ENCODE results near the gene ANKRD23.

ANKRD23 gene

DNA sequence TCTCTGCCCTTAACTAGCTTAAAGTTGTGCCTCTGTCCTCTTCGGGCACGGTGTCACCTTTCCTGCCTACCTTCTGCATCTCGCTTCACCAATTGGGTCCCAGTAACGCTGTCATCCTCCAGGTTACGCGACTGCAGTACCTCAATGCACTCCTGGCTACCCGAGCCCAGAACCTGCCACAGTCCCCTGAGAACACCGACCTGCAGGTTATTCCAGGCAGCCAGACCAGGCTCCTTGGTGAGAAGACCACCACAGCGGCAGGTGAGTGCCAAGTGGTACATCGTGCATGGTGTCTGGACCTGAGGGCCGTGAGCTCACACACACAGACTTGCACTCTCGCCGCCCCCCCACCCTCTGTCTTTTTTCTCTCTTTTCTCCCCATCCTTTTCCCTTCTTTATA is 14.9 kb downstream of the ANKRD23 start:
- Histone ChIP-seq H3K27ac (ENCODE audit: insufficient read depth, low read length, poor library complexity, severe bottlenecking) (no peak overlapping the region), H3K4me1 (ENCODE audit: control insufficient read depth, insufficient read depth, low read length, poor library complexity, severe bottlenecking) (no peaks in the 10 kb centered on the region), H3K4me3 (ENCODE audit: insufficient read depth, low read depth, low read length, poor library complexity, severe bottlenecking) (no peak overlapping the region), H3K36me3 (ENCODE audit: control insufficient read depth, insufficient read depth, low read length) (peaks cover 87% of the 10 kb centered on the region), H3K9me3 (ENCODE audit: control insufficient read depth, low read length) (no peaks in the 10 kb centered on the region), H3K27me3 (replicated peaks; ENCODE audit: control insufficient read depth, insufficient read depth, low read length, poor library complexity, severe bottlenecking) (no peaks in the 10 kb centered on the region)
- no peak for DNase-seq

DNA sequence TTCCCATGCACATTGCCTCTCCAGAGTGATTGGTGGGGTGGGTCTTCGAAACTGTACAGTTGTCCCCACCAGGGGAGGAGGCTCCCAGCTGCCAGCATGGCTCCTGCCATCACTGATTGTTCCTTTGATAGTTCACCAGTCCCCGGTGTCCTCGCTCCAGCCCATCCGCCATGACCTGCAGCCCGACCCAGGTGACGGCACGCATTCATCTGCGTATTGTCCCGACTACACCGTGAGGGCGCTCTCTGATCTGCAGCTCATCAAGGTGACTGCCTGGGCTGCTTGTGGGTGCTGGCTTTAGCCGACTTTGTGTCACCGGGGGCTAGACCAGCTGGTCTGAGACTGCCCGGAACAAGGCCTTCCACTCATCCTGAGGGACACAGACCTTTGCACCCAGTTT is 15.4 kb downstream of the ANKRD23 start:
- Histone ChIP-seq H3K9me3 (ENCODE audit: control insufficient read depth, low read length) (no peaks in the 10 kb centered on the region), H3K27ac (ENCODE audit: insufficient read depth, low read length, poor library complexity, severe bottlenecking) (no peak overlapping the region), H3K27me3 (replicated peaks; ENCODE audit: control insufficient read depth, insufficient read depth, low read length, poor library complexity, severe bottlenecking) (no peaks in the 10 kb centered on the region), H3K4me1 (ENCODE audit: control insufficient read depth, insufficient read depth, low read length, poor library complexity, severe bottlenecking) (no peaks in the 10 kb centered on the region), H3K36me3 (ENCODE audit: control insufficient read depth, insufficient read depth, low read length) (peaks cover 87% of the 10 kb centered on the region), H3K4me3 (ENCODE audit: insufficient read depth, low read depth, low read length, poor library complexity, severe bottlenecking) (no peak overlapping the region)
- no peak for DNase-seq

DNA sequence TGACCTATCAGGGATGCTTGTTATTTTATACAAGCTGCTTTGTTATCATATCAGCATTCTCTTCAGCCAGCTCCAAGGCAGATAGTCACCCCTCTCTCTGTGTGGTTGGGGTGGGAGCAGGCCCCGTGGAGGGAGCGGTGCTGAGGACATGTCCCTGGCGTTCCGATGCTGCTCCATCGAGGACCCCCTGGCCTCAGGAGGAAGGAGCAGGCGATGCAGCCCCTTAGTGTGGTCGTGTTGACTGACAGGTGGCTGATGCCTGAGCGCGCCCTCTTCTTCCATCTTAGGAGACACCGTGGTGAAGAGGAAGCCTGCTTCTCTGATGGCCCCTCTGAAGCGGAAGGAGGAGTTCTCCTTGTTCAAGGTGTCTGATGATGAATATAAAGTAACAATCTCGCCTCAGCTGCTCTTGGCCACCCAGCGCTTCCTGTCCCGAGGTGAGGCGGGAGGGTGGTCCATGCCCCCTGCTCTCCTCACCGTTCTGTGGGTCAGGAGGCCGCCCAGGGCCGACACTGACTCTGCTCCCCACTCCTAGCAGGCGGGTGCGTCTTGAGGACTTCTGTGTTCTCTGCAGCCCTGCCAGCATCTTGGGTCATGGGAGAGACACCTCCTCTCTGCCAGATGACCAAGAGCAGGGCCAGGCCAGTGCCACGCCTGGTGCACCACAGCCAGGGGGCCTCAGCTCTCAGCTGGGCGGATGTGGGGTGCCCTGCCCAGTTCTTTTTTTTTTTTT is 17.1 kb downstream of the ANKRD23 start:
- H3K27me3 ChIP-seq (replicated peaks; ENCODE audit: control insufficient read depth, insufficient read depth, low read length, poor library complexity, severe bottlenecking), result no peaks in the 10 kb centered on the region
- peaks cover 77% of the 10 kb centered on the region for H3K36me3 ChIP-seq (ENCODE audit: control insufficient read depth, insufficient read depth, low read length)

DNA sequence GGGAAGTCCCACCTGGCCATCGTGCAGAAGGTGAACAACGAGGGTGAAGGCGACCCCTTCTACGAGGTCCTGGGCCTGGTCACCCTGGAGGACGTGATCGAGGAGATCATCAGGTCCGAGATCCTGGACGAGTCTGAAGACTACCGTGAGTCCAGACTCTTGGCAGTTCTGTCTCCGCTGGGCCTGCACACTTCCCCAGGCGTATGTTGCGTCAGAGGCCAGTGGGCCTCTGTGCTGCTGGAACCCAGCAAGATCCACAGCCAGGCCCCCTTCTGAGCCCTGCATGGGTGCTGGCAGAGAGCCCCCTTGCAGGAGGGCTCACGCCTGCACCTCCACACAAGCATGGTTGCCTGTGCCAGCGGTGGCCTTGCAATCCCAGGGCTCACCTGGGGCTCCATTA is 18.8 kb downstream of the ANKRD23 start:
- DNase-seq, result no peak
- Histone ChIP-seq H3K9me3 (ENCODE audit: control insufficient read depth, low read length) (no peaks in the 10 kb centered on the region), H3K27me3 (replicated peaks; ENCODE audit: control insufficient read depth, insufficient read depth, low read length, poor library complexity, severe bottlenecking) (no peaks in the 10 kb centered on the region), H3K4me1 (ENCODE audit: control insufficient read depth, insufficient read depth, low read length, poor library complexity, severe bottlenecking) (peaks cover 15% of the 10 kb centered on the region), H3K36me3 (ENCODE audit: control insufficient read depth, insufficient read depth, low read length) (peaks cover 61% of the 10 kb centered on the region), H3K4me3 (ENCODE audit: insufficient read depth, low read depth, low read length, poor library complexity, severe bottlenecking) (no peak overlapping the region), H3K27ac (ENCODE audit: insufficient read depth, low read length, poor library complexity, severe bottlenecking) (no peak overlapping the region)

More for the DNA sequence above, 17.1 kb downstream of the ANKRD23 start:
- DNase-seq, result no peak
- no peak overlapping the region for H3K27ac ChIP-seq (ENCODE audit: insufficient read depth, low read length, poor library complexity, severe bottlenecking)
- H3K4me3 ChIP-seq (ENCODE audit: insufficient read depth, low read depth, low read length, poor library complexity, severe bottlenecking), result no peak overlapping the region
- no peaks in the 10 kb centered on the region for H3K9me3 ChIP-seq (ENCODE audit: control insufficient read depth, low read length)
- no peaks in the 10 kb centered on the region for H3K4me1 ChIP-seq (ENCODE audit: control insufficient read depth, insufficient read depth, low read length, poor library complexity, severe bottlenecking)

DNA sequence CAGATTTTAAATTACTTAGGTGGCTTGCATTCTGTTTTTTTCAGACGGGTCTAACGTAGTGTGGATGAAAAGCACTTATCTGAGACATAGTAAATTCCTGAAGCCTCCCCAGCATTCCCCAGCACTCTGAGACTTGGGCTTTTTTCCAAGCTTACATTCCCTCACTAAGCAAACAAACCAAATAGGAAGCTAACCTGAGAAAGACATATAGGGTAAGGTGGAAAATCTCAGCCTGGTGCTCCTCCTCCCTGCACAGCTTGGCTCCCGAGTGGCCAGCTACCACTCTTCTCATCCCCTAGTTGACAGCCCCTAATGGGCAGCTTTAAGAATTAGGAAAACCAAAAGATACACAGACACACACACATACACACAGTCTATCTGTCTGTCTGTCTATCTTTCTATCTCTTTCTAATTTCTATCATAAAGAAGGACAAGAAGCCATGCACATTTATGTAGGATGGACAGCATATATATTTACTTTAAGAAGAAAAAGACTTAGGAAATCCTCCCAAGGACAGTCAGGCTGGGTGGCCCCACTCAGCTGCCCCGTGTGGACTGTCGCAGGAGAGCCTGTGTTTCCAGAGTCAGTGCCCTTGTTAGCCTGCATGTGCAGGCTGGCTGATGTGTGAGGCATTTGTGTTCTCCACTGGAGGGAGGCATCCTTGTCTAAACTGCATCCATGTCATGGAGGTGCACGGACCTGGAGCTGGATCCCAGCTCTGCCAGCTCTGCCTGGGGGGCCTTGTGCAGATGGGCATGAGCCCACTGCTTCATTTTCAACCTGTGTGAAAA is 19.5 kb downstream of the ANKRD23 start:
- Histone ChIP-seq H3K36me3 (ENCODE audit: control insufficient read depth, insufficient read depth, low read length) (peaks cover 54% of the 10 kb centered on the region), H3K4me3 (ENCODE audit: insufficient read depth, low read depth, low read length, poor library complexity, severe bottlenecking) (no peak overlapping the region), H3K4me1 (ENCODE audit: control insufficient read depth, insufficient read depth, low read length, poor library complexity, severe bottlenecking) (peaks cover 23% of the 10 kb centered on the region), H3K9me3 (ENCODE audit: control insufficient read depth, low read length) (no peaks in the 10 kb centered on the region), H3K27me3 (replicated peaks; ENCODE audit: control insufficient read depth, insufficient read depth, low read length, poor library complexity, severe bottlenecking) (no peaks in the 10 kb centered on the region), H3K27ac (ENCODE audit: insufficient read depth, low read length, poor library complexity, severe bottlenecking) (no peak overlapping the region)
- no peak for DNase-seq

DNA sequence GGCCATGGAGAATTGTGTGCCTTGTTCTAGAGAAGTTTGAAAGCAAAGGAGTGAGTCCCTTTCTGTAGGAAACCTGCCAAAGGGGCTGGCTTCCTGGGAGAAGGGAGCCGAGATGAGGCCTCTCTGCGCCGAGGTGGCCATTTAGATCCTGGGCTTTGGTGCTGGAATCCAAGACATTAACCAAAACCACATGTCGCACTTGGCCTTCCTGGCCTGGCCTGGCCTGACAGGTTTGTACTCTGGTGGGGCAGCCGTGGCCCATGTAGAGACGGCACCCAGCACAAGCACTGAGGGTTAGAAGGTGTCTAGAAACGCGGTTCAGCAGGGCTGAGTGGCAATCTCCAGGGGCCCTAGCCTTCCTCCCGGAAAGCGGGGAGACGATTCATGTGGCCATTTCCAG is 20.6 kb downstream of the ANKRD23 start:
- Histone ChIP-seq H3K9me3 (ENCODE audit: control insufficient read depth, low read length) (no peaks in the 10 kb centered on the region), H3K36me3 (ENCODE audit: control insufficient read depth, insufficient read depth, low read length) (peaks cover 45% of the 10 kb centered on the region), H3K4me3 (ENCODE audit: insufficient read depth, low read depth, low read length, poor library complexity, severe bottlenecking) (no peak overlapping the region), H3K27me3 (replicated peaks; ENCODE audit: control insufficient read depth, insufficient read depth, low read length, poor library complexity, severe bottlenecking) (no peaks in the 10 kb centered on the region), H3K4me1 (ENCODE audit: control insufficient read depth, insufficient read depth, low read length, poor library complexity, severe bottlenecking) (peaks cover 33% of the 10 kb centered on the region), H3K27ac (ENCODE audit: insufficient read depth, low read length, poor library complexity, severe bottlenecking) (no peak overlapping the region)
- DNase-seq, result no peak

DNA sequence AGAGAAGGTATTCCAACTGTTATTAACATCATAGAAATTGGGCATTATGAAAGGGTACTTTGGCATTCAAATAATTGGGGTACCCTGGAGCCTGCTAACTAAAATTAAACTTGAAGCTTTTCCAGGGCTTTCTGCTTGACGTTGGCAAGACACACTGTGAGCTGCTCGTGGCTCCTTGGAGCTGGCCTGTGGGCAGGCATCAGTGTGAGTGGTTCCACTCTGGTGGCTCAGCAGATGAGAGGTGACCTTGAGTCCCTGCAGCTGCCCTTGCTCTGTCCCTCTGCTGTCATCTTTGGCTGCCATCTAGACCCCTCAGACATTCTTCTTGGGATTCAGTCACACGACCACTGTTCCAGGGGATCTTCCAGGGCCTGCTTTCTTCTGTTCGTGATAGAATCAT is 21.0 kb downstream of the ANKRD23 start:
- Histone ChIP-seq H3K9me3 (ENCODE audit: control insufficient read depth, low read length) (no peaks in the 10 kb centered on the region), H3K36me3 (ENCODE audit: control insufficient read depth, insufficient read depth, low read length) (peaks cover 41% of the 10 kb centered on the region), H3K27me3 (replicated peaks; ENCODE audit: control insufficient read depth, insufficient read depth, low read length, poor library complexity, severe bottlenecking) (no peaks in the 10 kb centered on the region), H3K4me3 (ENCODE audit: insufficient read depth, low read depth, low read length, poor library complexity, severe bottlenecking) (no peak overlapping the region), H3K4me1 (ENCODE audit: control insufficient read depth, insufficient read depth, low read length, poor library complexity, severe bottlenecking) (peaks cover 37% of the 10 kb centered on the region), H3K27ac (ENCODE audit: insufficient read depth, low read length, poor library complexity, severe bottlenecking) (no peak overlapping the region)
- DNase-seq, result no peak

DNA sequence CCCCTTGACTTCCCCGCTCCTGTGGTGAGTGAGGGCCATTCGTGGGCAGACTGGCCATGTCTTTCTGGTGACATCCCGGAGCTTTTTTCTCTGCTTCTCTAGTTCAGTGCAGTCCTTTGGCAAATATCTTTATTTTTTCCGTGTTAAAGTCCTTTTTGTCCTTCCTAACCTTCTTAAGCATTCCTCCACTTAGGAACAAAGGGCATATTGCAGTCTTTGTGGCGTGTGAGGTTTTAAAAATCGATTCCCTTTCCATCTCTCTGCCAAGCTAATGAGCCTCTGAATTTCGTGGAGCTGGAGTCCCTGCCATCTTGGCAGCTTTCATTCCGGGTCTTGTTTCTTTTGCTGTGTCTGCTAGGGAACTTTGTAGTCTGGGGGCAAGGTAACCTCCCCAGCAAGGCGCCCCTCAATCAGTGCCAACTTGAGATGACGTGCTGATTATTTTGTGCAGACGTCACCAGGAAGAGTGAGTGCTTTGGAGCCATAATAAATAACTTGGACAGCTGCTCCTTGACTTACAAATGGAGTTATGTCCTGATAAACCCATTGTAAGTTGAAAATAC is 22.6 kb downstream of the ANKRD23 start:
- no peak for DNase-seq
- Histone ChIP-seq H3K4me1 (ENCODE audit: control insufficient read depth, insufficient read depth, low read length, poor library complexity, severe bottlenecking) (peaks cover 45% of the 10 kb centered on the region), H3K9me3 (ENCODE audit: control insufficient read depth, low read length) (no peaks in the 10 kb centered on the region), H3K27ac (ENCODE audit: insufficient read depth, low read length, poor library complexity, severe bottlenecking) (no peak overlapping the region), H3K27me3 (replicated peaks; ENCODE audit: control insufficient read depth, insufficient read depth, low read length, poor library complexity, severe bottlenecking) (no peaks in the 10 kb centered on the region), H3K4me3 (ENCODE audit: insufficient read depth, low read depth, low read length, poor library complexity, severe bottlenecking) (no peak overlapping the region), H3K36me3 (ENCODE audit: control insufficient read depth, insufficient read depth, low read length) (peaks cover 27% of the 10 kb centered on the region)

DNA sequence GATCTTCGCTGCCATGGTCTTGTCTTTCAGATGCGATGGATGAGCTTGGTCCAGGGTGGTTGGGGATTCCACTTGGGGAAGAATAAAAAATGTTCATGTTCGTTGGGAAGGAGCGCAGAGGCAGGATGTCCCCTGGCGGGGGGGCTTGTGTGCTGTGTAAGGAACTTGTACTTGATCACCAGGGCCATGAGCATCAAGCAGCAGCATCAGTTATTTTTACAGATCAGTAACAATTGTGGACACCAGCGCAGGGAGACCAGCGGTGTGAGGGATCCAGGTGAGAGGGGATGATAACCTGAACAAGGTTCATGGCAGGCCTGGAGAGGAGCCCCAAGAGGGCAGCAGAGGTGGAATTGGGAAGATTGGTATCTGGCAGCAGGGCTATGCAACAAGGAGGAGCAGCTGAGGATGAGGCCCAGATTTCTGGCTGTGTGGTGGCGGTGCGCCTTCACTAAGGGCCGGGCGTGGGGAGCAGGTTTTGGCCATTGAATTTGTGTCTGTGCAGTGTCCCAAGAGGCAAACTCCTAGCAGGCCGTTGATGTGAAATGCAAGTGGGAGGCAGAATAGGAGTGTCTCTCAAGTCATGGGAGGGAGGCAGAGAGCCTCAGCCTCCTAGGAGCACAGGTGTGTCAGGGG is 23.8 kb downstream of the ANKRD23 start:
- Histone ChIP-seq H3K9me3 (ENCODE audit: control insufficient read depth, low read length) (no peaks in the 10 kb centered on the region), H3K27me3 (replicated peaks; ENCODE audit: control insufficient read depth, insufficient read depth, low read length, poor library complexity, severe bottlenecking) (no peaks in the 10 kb centered on the region)
- DNase-seq, result no peak

More for the DNA sequence above, 23.8 kb downstream of the ANKRD23 start:
- Histone ChIP-seq H3K4me3 (ENCODE audit: insufficient read depth, low read depth, low read length, poor library complexity, severe bottlenecking) (no peak overlapping the region), H3K4me1 (ENCODE audit: control insufficient read depth, insufficient read depth, low read length, poor library complexity, severe bottlenecking) (peaks cover 45% of the 10 kb centered on the region), H3K27ac (ENCODE audit: insufficient read depth, low read length, poor library complexity, severe bottlenecking) (no peak overlapping the region), H3K36me3 (ENCODE audit: control insufficient read depth, insufficient read depth, low read length) (peaks cover 17% of the 10 kb centered on the region)
